Measurements from ENCODE around the gene CHAF1B. TPM values are rescaled to one million over a fixed set of nuclear protein-coding genes. Genes with fewer than 3 reads are reported as not detected.
A peak's percentile ranks its signal among the peaks of the same experiment; 100 is the strongest.

Gene CHAF1B
- total and polyA plus RNA-seq, 9 donors = 1.6 to 3.9 (median 2.7) TPM

- no peak for TF ChIP-seq CTCF (IDR thresholded peaks at IDR 0.05)
- TF ChIP-seq EP300 (IDR thresholded peaks at IDR 0.05) = no peak
- no peak for TF ChIP-seq POLR2A (IDR thresholded peaks at IDR 0.05)
- 89 to 94% (median 90%) methylated on average over 11 of the region's 11 CpGs for WGBS, 3 donors
- intact Hi-C loops (cut with DNase I) = no loop called here
These were observed 27.7 kb downstream of the CHAF1B start for GRCh38 chr21:36412916-36413315.

DNA sequence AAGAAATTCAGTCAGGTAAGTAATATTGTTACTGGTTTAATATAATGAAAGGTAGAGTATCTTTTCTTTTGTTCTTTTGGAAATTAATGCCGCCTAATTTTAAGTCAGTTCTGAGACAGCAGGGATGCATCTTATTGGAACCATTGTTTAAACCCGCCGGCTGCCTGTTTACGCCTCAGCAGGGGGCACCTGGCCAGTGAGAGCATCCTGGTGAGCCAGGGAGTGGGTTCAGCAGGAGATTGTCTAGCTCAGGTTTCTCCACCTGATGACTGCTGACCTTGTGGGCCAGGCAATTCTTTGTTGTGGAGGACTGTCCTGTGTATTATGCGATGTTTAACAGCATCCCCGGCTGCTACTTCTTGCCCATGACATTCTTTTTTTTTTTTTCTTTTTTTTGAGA lies 30.2 kb downstream of the CHAF1B start:
- no peaks in the 10 kb centered on the region for H3K27me3 ChIP-seq
- TF ChIP-seq CTCF (IDR thresholded peaks at IDR 0.05) (no peak), EP300 (IDR thresholded peaks at IDR 0.05) (no peak), POLR2A (IDR thresholded peaks at IDR 0.05) (no peak)
- 90 to 92% (median 92%) methylated on average over 6 of the region's 6 CpGs for WGBS, 3 donors
- no peak for DNase-seq
- H3K4me3 ChIP-seq = no peak overlapping the region
- H3K27ac ChIP-seq = no peak overlapping the region
- H3K4me1 ChIP-seq (ENCODE audit: insufficient read depth) = no peaks in the 10 kb centered on the region
- H3K36me3 ChIP-seq = no peaks in the 10 kb centered on the region
- H3K9me3 ChIP-seq = no peaks in the 10 kb centered on the region
- intact Hi-C loops (cut with DNase I) = loop anchor here in 1 of 4 donors (5.0 kb wide), 1 partner anchor 247 kb away; no protein-coding TSS in a partner anchor

More at GRCh38 chr21:36412916-36413315, 27.7 kb downstream of the CHAF1B start:
- no peak overlapping the region for H3K4me3 ChIP-seq
- no peak overlapping the region for H3K27ac ChIP-seq
- no peaks in the 10 kb centered on the region for H3K4me1 ChIP-seq (ENCODE audit: insufficient read depth)
- H3K9me3 ChIP-seq = no peaks in the 10 kb centered on the region
- no peaks in the 10 kb centered on the region for H3K36me3 ChIP-seq
- H3K27me3 ChIP-seq = no peaks in the 10 kb centered on the region
- DNase-seq = no peak

DNA sequence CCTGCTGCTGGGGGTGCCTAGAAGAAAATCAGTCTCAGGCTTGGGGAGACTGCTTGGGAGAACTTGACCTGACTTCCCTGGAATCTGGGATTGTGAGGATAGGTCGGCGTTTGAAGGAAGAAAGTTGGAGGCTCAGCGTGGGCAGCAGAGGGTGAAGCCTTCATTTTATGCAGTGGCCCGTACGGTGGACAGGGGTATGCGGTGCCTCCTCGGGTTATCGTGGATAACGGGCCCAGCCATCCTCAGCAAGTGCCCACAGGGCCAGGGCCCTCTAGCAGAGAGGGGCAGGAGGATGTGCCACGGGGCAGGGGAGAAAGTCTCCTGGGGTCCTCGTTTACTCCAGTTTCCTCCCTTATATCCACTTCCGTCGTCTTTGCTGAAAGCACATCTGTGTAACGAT lies 34.0 kb downstream of the CHAF1B start:
- no peak overlapping the region for H3K27ac ChIP-seq
- H3K9me3 ChIP-seq = no peaks in the 10 kb centered on the region
- DNase-seq = no peak
- TF ChIP-seq POLR2A (IDR thresholded peaks at IDR 0.05) (no peak), EP300 (IDR thresholded peaks at IDR 0.05) (no peak), CTCF (IDR thresholded peaks at IDR 0.05) (no peak)
- no peaks in the 10 kb centered on the region for H3K4me1 ChIP-seq (ENCODE audit: insufficient read depth)
- H3K27me3 ChIP-seq = no peaks in the 10 kb centered on the region
- no peak overlapping the region for H3K4me3 ChIP-seq
- H3K36me3 ChIP-seq = no peaks in the 10 kb centered on the region
- intact Hi-C loops (cut with DNase I) = loop anchor here in 1 of 4 donors (5.0 kb wide), 1 partner anchor 243 kb away; no protein-coding TSS in a partner anchor
- 51 to 64% (median 53%) methylated on average over 14 of the region's 14 CpGs for WGBS, 3 donors

DNA sequence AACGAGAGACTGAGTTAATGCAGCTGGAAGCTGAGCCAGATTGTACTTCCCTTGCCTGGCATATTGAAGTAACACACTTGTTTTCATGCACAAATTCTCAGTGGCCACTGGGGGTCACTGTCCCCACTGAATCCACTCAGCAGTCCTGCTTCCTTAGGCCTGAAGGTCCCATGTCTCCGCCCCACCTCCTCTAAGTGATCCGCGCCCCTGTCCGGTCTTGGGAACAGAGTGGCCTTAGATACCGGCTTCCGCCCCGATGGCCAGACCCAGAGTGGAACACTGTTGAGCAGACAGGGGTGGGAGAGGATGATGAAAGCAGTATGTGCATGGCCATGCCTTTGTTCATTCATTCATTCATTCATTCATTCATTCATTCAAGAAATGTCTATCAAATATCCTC lies 34.8 kb downstream of the CHAF1B start:
- Histone ChIP-seq H3K4me3 (no peak overlapping the region), H3K27me3 (no peaks in the 10 kb centered on the region), H3K27ac (no peak overlapping the region), H3K9me3 (no peaks in the 10 kb centered on the region), H3K4me1 (ENCODE audit: insufficient read depth) (no peaks in the 10 kb centered on the region), H3K36me3 (no peaks in the 10 kb centered on the region)
- peak; percentile 66 to 72 (median 70) for TF ChIP-seq CTCF (IDR thresholded peaks at IDR 0.05)
- no peak for TF ChIP-seq EP300 (IDR thresholded peaks at IDR 0.05)
- WGBS, 3 donors = 3 to 7% (median 3%) methylated on average over 8 of the region's 8 CpGs
- intact Hi-C loops (cut with DNase I) = loop anchor here in 3 of 4 donors (5.0 to 10.0 kb wide), 4 partner anchors 82 to 507 kb away; no protein-coding TSS in a partner anchor
- peak; percentile 76 to 86 (median 80) for DNase-seq

Measured in ovary (tissue), 9 donors.